HG03025 (cell line): ENCODE measurements around the gene MTNR1A.

Experiments used
- ATAC-seq: cut with Tn5 transposase; IDR thresholded peaks from one replicate; pipeline ENCODE4 v1.9.1; 2021; ENCODE audit warnings: mild to moderate bottlenecking, moderate library complexity; ENCODE audit not compliant: unreplicated experiment, low FRiP score

MTNR1A gene

DNA sequence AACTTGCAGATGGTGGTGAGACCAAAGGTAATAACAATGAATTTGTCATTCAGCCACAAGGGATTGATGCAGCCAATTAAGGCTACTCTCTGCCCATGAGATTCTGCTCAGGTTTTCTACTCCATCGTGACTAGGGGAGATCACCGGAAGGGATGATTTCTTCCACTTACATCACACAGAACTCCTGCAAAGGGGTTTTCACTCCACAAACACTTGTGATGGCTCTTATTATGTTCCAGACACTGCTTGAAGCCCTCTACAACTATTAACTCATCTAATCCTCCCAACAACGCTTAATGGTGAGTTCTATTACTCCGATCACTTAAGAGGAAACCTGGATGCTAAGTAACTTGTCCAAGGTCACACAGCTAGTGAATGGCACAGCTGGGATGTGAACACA is 55.9 kb downstream of the MTNR1A start:
- no peak for ATAC-seq

DNA sequence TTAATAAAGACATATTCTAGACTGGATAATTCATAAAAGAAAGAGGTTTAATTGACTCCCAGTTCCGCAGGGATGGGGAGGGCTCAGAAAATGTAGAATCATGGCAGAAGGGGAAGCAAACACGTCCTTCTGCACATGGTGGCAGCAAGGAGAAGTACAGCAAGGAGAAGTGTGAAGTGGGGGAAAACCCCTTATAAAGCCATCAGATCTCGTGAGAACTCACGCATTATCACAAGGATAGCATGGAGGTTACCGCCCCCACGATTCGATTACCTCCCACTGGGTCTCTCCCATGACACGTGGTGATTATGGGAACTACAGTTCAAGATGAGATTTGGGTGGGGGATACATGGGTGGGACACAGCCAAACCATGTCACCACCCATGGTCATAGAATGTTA is 58.3 kb downstream of the MTNR1A start:
- no peak for ATAC-seq

DNA sequence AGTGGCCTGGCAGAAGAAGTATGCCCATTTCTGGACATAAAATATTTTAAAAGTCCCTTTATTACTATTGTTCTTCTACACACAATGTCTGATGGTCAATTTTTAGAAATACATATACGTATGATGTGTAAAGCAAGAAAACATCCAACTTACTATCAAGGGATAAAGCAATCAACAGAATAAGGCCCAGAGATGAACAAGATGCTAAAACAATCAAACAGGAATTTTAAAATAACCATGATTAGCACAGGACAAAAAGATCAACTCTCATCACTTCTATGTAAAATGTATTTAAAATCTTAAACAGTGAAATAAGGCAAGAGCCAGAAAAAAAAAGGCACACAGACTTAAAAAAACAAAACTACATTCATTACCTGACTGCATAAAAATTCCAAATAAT is 60.9 kb downstream of the MTNR1A start:
- no peak for ATAC-seq

DNA sequence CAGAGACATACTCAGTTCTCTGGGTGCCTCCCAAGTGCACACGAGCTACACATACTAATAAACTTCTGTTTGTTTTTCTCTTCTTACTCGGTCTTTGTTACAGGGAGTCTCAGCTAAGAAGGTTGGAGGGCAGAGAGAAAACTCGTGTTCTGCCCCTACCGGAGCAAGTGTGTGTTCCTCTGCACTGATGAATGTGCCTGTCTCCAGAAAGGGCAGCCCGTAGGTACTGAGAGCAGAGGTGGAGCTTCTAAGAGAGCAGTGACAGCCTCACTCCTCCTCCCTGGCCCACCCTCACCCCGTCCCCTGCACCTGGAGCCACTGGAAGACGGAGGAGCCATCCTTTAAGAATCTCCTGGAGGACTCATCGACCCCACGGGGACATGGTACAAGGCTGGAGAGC is 67.6 kb downstream of the MTNR1A start:
- ATAC-seq, result no peak

DNA sequence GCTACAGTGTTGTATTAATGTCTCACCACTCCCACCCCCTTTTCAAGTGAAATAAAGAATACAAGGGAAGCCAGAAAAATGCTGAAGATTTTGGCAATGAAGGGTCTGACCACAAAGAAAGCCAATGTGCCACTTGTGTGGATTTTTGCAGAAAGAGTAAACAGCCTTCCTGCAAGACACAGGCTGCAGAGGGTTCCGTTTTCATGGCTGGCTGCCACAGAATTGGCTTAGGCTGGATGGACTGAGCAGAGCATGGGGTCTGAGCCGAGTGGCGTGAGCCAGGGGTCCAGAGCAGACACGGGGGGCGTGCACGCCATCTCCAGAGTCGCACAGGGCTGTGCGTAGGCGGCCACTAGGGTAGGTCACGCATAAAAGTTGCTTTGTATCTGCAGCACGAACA is 69.2 kb downstream of the MTNR1A start:
- ATAC-seq, result no peak

DNA sequence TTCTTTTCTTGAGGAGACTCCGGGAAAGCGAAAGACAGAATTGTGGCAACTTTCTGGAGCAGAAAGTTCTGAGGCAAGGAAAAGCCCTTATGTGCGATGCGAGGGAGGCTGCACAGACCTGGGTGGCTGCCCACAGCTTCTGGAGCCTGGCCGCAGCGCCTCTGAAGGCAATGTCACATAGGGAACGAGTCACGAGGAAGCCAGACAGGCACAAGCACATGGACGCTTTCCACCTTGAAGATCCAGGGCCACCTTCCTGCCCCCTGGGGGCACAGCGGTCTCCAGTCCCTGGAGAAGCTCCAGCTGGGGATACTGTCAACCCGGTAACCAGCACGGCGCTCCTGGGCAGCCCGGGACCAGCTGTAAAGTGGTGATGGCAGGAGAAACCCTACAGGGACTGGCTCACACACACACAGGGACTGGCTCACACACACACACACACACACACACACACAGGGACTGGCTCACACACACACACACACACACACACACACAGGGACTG is 69.8 kb downstream of the MTNR1A start:
- no peak for ATAC-seq

DNA sequence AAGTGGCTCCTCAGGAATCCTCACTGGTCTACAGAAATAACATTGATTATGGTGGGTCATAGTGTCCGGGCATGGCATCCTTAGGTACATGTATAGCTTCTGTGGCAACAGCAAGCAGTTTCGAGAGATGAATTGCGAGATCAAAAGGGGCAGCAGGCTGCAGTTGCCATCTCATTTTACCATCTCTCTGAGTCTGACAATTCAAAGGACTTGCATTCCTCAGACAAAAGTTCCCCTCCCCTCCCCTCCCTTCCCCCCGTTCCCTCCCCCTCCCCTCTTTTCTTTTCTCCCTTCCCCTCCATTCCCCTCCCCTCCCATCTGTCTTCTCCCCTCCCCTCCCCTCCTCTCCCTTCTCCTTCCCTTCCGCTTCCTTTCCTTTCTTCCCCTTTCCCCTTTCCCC is 70.2 kb downstream of the MTNR1A start:
- ATAC-seq, result no peak

DNA sequence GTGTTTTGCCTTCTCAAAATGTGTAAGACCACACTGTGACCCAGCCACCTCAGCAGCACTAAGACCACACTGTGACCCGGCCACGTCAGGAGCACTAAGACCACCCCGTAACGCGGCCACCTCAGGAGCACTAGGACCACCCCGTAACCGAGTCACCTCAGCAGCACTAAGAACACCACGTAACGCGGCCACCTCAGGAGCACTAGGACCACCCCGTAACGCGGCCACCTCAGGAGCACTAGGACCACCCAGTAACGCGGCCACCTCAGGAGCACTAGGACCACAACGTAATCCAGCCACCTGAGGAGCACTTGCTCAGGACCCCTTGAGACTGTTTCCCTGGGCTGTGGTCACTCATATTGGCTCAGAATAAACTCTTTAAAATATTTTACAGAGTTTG is 71.7 kb downstream of the MTNR1A start:
- ATAC-seq, result no peak
